ENCODE measurements around the gene PAK4.

The PAK4 gene

DNA sequence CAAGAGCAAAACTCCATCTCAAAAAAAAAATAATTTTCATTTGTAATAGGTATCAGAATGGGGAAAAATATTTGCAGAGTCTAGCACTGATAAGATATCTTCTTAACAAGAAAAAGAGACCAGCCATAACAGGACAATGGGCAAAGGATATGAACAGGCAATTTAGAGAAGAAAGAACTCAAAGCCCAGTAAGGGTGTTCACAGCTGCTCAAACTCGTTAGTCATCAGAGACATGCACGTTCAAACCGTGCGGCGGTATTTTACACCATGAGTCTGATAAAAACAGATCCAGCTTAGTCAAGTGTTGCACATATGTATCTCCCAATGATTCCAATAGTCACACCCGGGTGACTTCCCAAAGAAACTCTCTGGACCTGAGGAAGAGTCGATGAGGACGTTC lies 57.5 kb downstream of the PAK4 start:
- no peak overlapping the region for H3K4me3 ChIP-seq (ENCODE audit: low read depth, low read length)
- H3K9me3 ChIP-seq (ENCODE audit: severe bottlenecking), result no peaks in the 10 kb centered on the region
- no peak overlapping the region for H3K27ac ChIP-seq
- TF ChIP-seq, protein P1, sequence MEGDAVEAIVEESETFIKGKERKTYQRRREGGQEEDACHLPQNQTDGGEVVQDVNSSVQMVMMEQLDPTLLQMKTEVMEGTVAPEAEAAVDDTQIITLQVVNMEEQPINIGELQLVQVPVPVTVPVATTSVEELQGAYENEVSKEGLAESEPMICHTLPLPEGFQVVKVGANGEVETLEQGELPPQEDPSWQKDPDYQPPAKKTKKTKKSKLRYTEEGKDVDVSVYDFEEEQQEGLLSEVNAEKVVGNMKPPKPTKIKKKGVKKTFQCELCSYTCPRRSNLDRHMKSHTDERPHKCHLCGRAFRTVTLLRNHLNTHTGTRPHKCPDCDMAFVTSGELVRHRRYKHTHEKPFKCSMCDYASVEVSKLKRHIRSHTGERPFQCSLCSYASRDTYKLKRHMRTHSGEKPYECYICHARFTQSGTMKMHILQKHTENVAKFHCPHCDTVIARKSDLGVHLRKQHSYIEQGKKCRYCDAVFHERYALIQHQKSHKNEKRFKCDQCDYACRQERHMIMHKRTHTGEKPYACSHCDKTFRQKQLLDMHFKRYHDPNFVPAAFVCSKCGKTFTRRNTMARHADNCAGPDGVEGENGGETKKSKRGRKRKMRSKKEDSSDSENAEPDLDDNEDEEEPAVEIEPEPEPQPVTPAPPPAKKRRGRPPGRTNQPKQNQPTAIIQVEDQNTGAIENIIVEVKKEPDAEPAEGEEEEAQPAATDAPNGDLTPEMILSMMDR (IDR thresholded peaks at IDR 0.05; ENCODE audit: low read depth, low read length), result no peak
- H3K27me3 ChIP-seq (ENCODE audit: insufficient read depth, low read depth, severe bottlenecking), result no peaks in the 10 kb centered on the region
- peaks cover 22% of the 10 kb centered on the region for H3K36me3 ChIP-seq
- no peak for DNase-seq

DNA sequence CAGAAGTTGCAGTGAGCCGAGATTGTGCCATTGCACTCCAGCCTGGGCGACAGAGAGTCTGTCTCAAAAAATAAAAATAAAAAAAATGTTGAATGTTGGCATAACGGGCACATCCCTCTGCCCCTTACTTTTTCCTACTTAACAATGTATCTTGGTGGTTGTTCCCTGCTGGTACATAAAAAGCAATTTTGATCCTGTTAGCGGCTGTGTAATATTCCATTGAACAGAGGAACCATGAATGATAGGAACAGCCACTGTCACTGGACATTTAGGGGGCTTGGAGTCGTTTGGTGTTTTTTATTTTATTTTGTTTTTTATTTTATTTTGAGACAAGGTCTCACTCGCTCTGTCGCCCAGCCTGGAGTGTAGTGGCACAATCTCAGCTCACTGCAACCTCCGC lies 60.8 kb downstream of the PAK4 start:
- DNase-seq, result no peak
- Histone ChIP-seq H3K27ac (no peak overlapping the region), H3K9me3 (ENCODE audit: severe bottlenecking) (no peaks in the 10 kb centered on the region), H3K27me3 (ENCODE audit: insufficient read depth, low read depth, severe bottlenecking) (no peaks in the 10 kb centered on the region), H3K4me3 (ENCODE audit: low read depth, low read length) (no peak overlapping the region), H3K36me3 (no peaks in the 10 kb centered on the region; the same call in 1 of the 2 replicates)
- TF ChIP-seq, protein P1 (IDR thresholded peaks at IDR 0.05; ENCODE audit: low read depth, low read length), result no peak

DNA sequence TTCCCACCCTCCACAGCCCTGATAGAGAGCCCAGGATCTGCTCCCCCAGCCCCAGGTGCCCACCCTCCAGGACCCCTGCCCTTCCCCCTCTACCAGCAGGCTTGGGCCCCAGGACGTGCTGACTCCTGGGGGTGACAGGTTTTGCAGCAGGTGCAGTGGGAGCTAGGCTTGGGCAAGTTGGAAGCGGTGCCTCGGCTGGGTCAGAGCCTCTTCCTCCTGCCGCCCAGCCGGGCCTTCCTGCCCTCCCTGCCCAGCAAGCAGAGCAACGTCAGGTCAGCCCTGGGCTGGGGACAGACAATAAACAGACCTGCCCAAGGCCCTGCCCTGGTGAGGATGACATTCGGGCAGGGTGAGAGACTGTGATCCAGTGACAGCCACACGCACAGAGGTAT lies 62.0 kb downstream of the PAK4 start:
- Histone ChIP-seq H3K4me3 (ENCODE audit: low read depth, low read length) (no peak overlapping the region), H3K36me3 (no peaks in the 10 kb centered on the region), H3K27ac (no peak overlapping the region), H3K9me3 (ENCODE audit: severe bottlenecking) (no peaks in the 10 kb centered on the region), H3K27me3 (ENCODE audit: insufficient read depth, low read depth, severe bottlenecking) (no peaks in the 10 kb centered on the region)
- TF ChIP-seq, protein P1 (IDR thresholded peaks at IDR 0.05; ENCODE audit: low read depth, low read length), result no peak
- DNase-seq, result no peak

DNA sequence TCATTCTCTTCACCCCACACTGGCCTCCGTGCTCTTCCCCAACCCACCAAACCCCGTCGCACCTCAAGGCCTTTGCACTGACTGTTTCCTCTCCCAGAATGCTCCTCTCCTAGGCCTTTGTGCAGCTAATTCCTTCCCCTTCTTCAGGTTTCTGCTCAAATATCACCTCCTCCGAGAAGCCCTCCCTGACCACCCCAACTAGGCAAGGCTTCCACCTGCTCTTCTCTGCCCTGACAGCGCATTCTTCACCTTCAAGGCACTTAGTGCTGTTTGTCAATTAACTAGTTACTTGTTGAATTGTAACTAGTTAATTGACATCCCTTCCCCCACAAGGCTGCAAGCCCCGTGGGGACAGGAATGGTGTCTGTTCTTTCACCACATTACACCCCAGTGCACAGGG lies 63.4 kb downstream of the PAK4 start:
- Histone ChIP-seq H3K27me3 (ENCODE audit: insufficient read depth, low read depth, severe bottlenecking) (no peaks in the 10 kb centered on the region), H3K9me3 (ENCODE audit: severe bottlenecking) (no peaks in the 10 kb centered on the region), H3K36me3 (no peaks in the 10 kb centered on the region), H3K4me3 (ENCODE audit: low read depth, low read length) (no peak overlapping the region), H3K27ac (no peak overlapping the region)
- DNase-seq, result no peak
- TF ChIP-seq, protein P1 (IDR thresholded peaks at IDR 0.05; ENCODE audit: low read depth, low read length), result no peak

DNA sequence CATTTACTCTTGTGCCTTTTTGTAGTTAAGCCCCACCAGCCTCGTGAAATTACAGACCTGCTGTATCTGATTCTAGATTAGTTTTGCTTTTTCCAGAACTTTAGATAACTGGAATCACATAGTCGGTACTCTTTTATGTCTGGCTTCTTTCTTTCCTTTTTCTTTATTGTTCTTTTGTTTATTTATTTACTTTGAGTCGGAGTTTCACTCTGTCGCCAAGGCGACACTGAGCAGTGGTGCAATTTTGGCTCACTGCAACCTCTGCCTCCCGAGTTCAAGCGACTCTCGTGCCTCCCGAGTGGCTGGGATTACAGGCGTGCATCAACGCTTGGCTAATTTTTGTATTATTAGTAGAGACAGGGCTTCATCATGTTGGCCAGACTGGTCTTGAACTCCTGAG lies 65.2 kb downstream of the PAK4 start:
- H3K9me3 ChIP-seq (ENCODE audit: severe bottlenecking), result no peaks in the 10 kb centered on the region
- H3K4me3 ChIP-seq (ENCODE audit: low read depth, low read length), result no peak overlapping the region
- DNase-seq, result no peak
- H3K36me3 ChIP-seq, result no peaks in the 10 kb centered on the region
- TF ChIP-seq, protein P1 (IDR thresholded peaks at IDR 0.05; ENCODE audit: low read depth, low read length), result no peak
- no peak overlapping the region for H3K27ac ChIP-seq
- no peaks in the 10 kb centered on the region for H3K27me3 ChIP-seq (ENCODE audit: insufficient read depth, low read depth, severe bottlenecking)

DNA sequence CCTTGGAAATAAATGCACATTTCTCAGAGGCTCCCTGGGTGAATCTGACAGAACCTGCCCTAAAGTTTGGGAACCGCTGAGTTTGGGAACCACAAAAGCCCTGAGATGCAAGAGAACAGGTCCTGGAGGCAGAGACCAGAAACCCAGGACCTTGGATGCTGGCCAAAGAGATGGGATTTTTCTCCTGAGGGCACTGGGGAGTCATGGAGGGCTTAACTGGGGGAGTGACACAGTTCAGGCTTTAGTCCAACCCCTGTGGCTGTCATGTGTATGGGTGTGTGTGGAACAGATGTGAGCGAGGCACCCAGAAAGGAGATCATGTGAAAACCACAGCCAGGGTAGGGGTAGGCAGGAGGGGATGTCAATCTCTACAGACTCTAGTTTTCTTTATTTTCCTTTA lies 67.3 kb downstream of the PAK4 start:
- Histone ChIP-seq H3K9me3 (ENCODE audit: severe bottlenecking) (no peaks in the 10 kb centered on the region), H3K27me3 (ENCODE audit: insufficient read depth, low read depth, severe bottlenecking) (no peaks in the 10 kb centered on the region), H3K4me3 (ENCODE audit: low read depth, low read length) (no peak overlapping the region), H3K36me3 (no peaks in the 10 kb centered on the region), H3K27ac (no peak overlapping the region)
- DNase-seq, result no peak
- TF ChIP-seq, protein P1 (IDR thresholded peaks at IDR 0.05; ENCODE audit: low read depth, low read length), result no peak
